ENCODE data around the gene MYLK. TPM values are rescaled to one million over a fixed set of nuclear protein-coding genes. Genes with fewer than 3 reads are reported as not detected.
"Not testable (repeated sequence)": the region's sequence is repeated elsewhere in the genome, so short reads cannot be mapped to it uniquely, and the experiment has no call there.

MYLK gene
- total RNA-seq, 4 donors from 2014 or later: 10.7 to 320 (median 42.0) TPM

- Histone ChIP-seq H3K36me3 (no peaks in the 10 kb centered on the region), H3K4me3 (no peak overlapping the region), H3K4me1 (peaks cover 12 to 45% (median 21%) of the 10 kb centered on the region in 3 donors), H3K27me3 (no peaks in the 10 kb centered on the region), H3K27ac (no peak overlapping the region), H3K9me3 (no peaks in the 10 kb centered on the region)
- intact Hi-C loops (cut with DNase I): no loop called here
- WGBS, 2 donors: 79 to 83% methylated on average over 3 to 4 of the region's 4 CpGs
- DNase-seq: no peak
- TF ChIP-seq CTCF (IDR thresholded peaks at IDR 0.05) (no peak), POLR2A (IDR thresholded peaks at IDR 0.05) (no peak)
Observed at GRCh38 chr3:123716411-123716810, 167.7 kb downstream of the MYLK start.

GRCh38 chr3:123713211-123713610, 170.9 kb downstream of the MYLK start:
- TF ChIP-seq CTCF (IDR thresholded peaks at IDR 0.05) (no peak), POLR2A (IDR thresholded peaks at IDR 0.05) (no peak)
- H3K27ac ChIP-seq: peak overlapping the region in 2 of 4 donors; percentile 4 to 28
- no peaks in the 10 kb centered on the region for H3K9me3 ChIP-seq
- no peaks in the 10 kb centered on the region for H3K36me3 ChIP-seq
- H3K4me3 ChIP-seq: no peak overlapping the region
- H3K4me1 ChIP-seq: peaks cover 0 to 15% (median 4%) of the 10 kb centered on the region in 3 donors
- intact Hi-C loops (cut with DNase I): no loop called here
- H3K27me3 ChIP-seq: no peaks in the 10 kb centered on the region
- no peak for DNase-seq
- 79 to 90% methylated on average over 2 to 8 of the region's 8 CpGs for WGBS, 2 donors

GRCh38 chr3:123712077-123712860, 171.9 kb downstream of the MYLK start:
- TF ChIP-seq CTCF (IDR thresholded peaks at IDR 0.05) (no peak), POLR2A (IDR thresholded peaks at IDR 0.05) (no peak)
- H3K27me3 ChIP-seq: no peaks in the 10 kb centered on the region
- H3K27ac ChIP-seq: peak overlapping the region; percentile 30 to 74 (median 54)
- no peak overlapping the region for H3K4me3 ChIP-seq
- H3K4me1 ChIP-seq: peaks cover 0 to 11% (median 4%) of the 10 kb centered on the region in 3 donors
- no peaks in the 10 kb centered on the region for H3K36me3 ChIP-seq
- intact Hi-C loops (cut with DNase I): no loop called here
- no peaks in the 10 kb centered on the region for H3K9me3 ChIP-seq
- whole genome bisulfite sequencing, 2 donors: 65 to 78% methylated on average over 11 to 12 of the region's 14 CpGs
- DNase-seq: no peak

- intact Hi-C loops (cut with DNase I): no loop called here
- no peaks in the 10 kb centered on the region for H3K9me3 ChIP-seq
- H3K4me3 ChIP-seq: no peak overlapping the region
- TF ChIP-seq POLR2A (IDR thresholded peaks at IDR 0.05) (no peak), CTCF (IDR thresholded peaks at IDR 0.05) (no peak)
- no peaks in the 10 kb centered on the region for H3K36me3 ChIP-seq
- no peaks in the 10 kb centered on the region for H3K27me3 ChIP-seq
- no peak for DNase-seq
- 87 to 90% methylated on average over 3 of the region's 3 CpGs for WGBS, 2 donors
- peaks cover 0 to 11% (median 4%) of the 10 kb centered on the region in 3 donors for H3K4me1 ChIP-seq
- H3K27ac ChIP-seq: peak overlapping the region in 2 of 4 donors; percentile 9 to 48
Observed at GRCh38 chr3:123711356-123711755, 172.8 kb downstream of the MYLK start.

- Histone ChIP-seq H3K9me3 (no peaks in the 10 kb centered on the region), H3K4me1 (peaks cover 0 to 23% (median 4%) of the 10 kb centered on the region in 3 donors), H3K4me3 (no peak overlapping the region), H3K27ac (no peak overlapping the region), H3K36me3 (no peaks in the 10 kb centered on the region), H3K27me3 (no peaks in the 10 kb centered on the region)
- intact Hi-C loops (cut with DNase I): loop anchor here (5.0 kb wide), 1 partner anchor 61 kb away; no protein-coding TSS in a partner anchor
- 83 to 85% methylated on average over 4 to 9 of the region's 10 CpGs for WGBS, 2 donors
- TF ChIP-seq POLR2A (IDR thresholded peaks at IDR 0.05): no peak
- TF ChIP-seq CTCF (IDR thresholded peaks at IDR 0.05): no peak
- DNase-seq: no peak
Observed at GRCh38 chr3:123708531-123708930, 175.6 kb downstream of the MYLK start.

- H3K4me1 ChIP-seq: peaks cover 0 to 23% (median 4%) of the 10 kb centered on the region in 3 donors
- H3K27me3 ChIP-seq, H3K9me3 ChIP-seq, H3K4me3 ChIP-seq, H3K36me3 ChIP-seq, DNase-seq, H3K27ac ChIP-seq: not testable (repeated sequence)
- 85 to 96% methylated on average over 3 of the region's 7 CpGs for WGBS, 2 donors
- intact Hi-C loops (cut with DNase I): loop anchor here (5.0 kb wide), 1 partner anchor 60 kb away; no protein-coding TSS in a partner anchor
Observed at GRCh38 chr3:123707641-123708040, 176.5 kb downstream of the MYLK start.
